Osteocyte (in vitro differentiated cells): Measurements from ENCODE around the gene PUM1. TPM values are rescaled to one million over a fixed set of nuclear protein-coding genes. Genes with fewer than 3 reads are reported as not detected.

Experiments used
- DNase-seq: peaks from one replicate; pipeline ENCODE4 v3.0.0; 2021; ENCODE audit warnings: mixed read lengths; ENCODE audit not compliant: unreplicated experiment; ENCODE audit errors: extremely low spot score
- H3K27ac Mint-ChIP-seq: one replicate; pipeline ENCODE4 v1.8.0; 2021; ENCODE audit warnings: mild to moderate bottlenecking, mixed read lengths; ENCODE audit not compliant: unreplicated experiment
- H3K27me3 Mint-ChIP-seq: one replicate; pipeline ENCODE4 v1.8.0; 2021; ENCODE audit warnings: mixed read lengths; ENCODE audit not compliant: unreplicated experiment
- H3K36me3 Mint-ChIP-seq: one replicate; pipeline ENCODE4 v1.8.0; 2021; ENCODE audit warnings: mixed read lengths; ENCODE audit not compliant: unreplicated experiment
- H3K4me1 Mint-ChIP-seq: one replicate; pipeline ENCODE4 v1.8.0; 2021; ENCODE audit warnings: mixed read lengths; ENCODE audit not compliant: unreplicated experiment
- H3K4me3 Mint-ChIP-seq: one replicate; pipeline ENCODE4 v1.8.0; 2021; ENCODE audit warnings: mild to moderate bottlenecking, moderate library complexity, mixed read lengths; ENCODE audit not compliant: unreplicated experiment
- H3K9me3 Mint-ChIP-seq: one replicate; pipeline ENCODE4 v1.8.0; 2021; ENCODE audit warnings: mixed read lengths; ENCODE audit not compliant: unreplicated experiment
- CTCF ChIP-seq: fragments of 200-600 bp; sonication (generic); IDR thresholded peaks from 2 replicates; pipeline ENCODE4 v1.5.0; 2021; ENCODE audit warnings: antibody characterized with exemption, mild to moderate bottlenecking, moderate library complexity
- total RNA-seq: library from RNA; stranded (reverse); gene quantifications from 2 replicates; pipeline ENCODE4 v1.2.1, GENCODE V29; 2021

The PUM1 gene
- total RNA-seq, 1 donor from 2014 or later, result 145 TPM

- no peak for DNase-seq
- Mint-ChIP-seq H3K36me3 (peaks cover 18% of the 10 kb centered on the region), H3K27me3 (no peaks in the 10 kb centered on the region), H3K4me1 (peaks cover 52% of the 10 kb centered on the region), H3K27ac (no peak overlapping the region), H3K9me3 (no peaks in the 10 kb centered on the region), H3K4me3 (no peak overlapping the region)
- TF ChIP-seq CTCF, result no peak
Observed at GRCh38 chr1:31027693-31028526, 37.6 kb downstream of the PUM1 start.

GRCh38 chr1:31022259-31022658, 43.3 kb downstream of the PUM1 start:
- Mint-ChIP-seq H3K4me3 (no peak overlapping the region), H3K4me1 (peaks cover 48% of the 10 kb centered on the region), H3K36me3 (peaks cover 11% of the 10 kb centered on the region), H3K9me3 (no peaks in the 10 kb centered on the region), H3K27me3 (no peaks in the 10 kb centered on the region), H3K27ac (no peak overlapping the region)
- TF ChIP-seq CTCF, result no peak
- no peak for DNase-seq

- H3K27ac Mint-ChIP-seq, result no peak overlapping the region
- DNase-seq, result no peak
- no peak overlapping the region for H3K4me3 Mint-ChIP-seq
- no peaks in the 10 kb centered on the region for H3K9me3 Mint-ChIP-seq
- H3K4me1 Mint-ChIP-seq, result peaks cover 48% of the 10 kb centered on the region
- no peaks in the 10 kb centered on the region for H3K27me3 Mint-ChIP-seq
- H3K36me3 Mint-ChIP-seq, result peaks cover 9% of the 10 kb centered on the region
- no peak for TF ChIP-seq CTCF
Observed at GRCh38 chr1:31020007-31020790, 45.3 kb downstream of the PUM1 start.

DNA sequence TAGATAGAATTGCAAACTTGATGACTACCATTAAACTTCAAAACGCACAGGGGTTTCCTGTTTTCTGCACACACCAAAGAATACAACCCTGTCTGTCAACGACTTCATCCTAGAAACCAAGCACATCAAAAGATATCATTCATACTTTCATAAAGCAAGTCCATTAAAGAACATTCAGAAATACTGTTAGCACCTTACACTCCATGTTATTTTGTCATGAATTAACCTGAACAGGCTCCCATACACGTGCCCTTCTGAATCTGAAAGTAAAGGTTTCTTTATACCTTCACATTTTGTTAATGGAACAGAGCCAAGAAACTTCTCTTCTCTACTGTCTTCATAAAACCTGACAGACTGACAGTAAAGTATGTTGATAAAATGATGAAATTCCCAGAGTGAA, 46.1 kb downstream of the PUM1 start:
- peaks cover 40% of the 10 kb centered on the region for H3K4me1 Mint-ChIP-seq
- H3K36me3 Mint-ChIP-seq, result peaks cover 9% of the 10 kb centered on the region
- DNase-seq, result no peak
- H3K9me3 Mint-ChIP-seq, result no peaks in the 10 kb centered on the region
- no peaks in the 10 kb centered on the region for H3K27me3 Mint-ChIP-seq
- no peak for TF ChIP-seq CTCF
- H3K4me3 Mint-ChIP-seq, result no peak overlapping the region
- no peak overlapping the region for H3K27ac Mint-ChIP-seq

DNA sequence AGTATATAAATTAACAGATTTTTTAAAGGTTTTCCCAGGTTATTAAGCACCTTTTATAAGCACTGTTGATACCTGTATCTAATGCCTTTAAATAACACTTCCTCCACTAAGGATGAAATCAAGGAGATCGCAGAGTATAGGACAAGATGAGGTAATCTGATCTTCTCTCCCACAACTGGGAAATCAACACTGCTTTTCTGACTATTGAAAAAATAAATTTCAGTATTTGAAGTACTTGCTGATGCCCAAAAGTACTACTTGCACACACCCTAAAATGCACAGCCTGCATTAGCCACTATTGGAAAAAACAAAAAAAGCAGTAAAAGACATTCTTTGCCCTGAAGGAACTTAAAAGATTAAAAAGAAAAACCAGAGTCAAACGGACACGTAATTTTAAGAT, 48.6 kb downstream of the PUM1 start:
- Mint-ChIP-seq H3K4me1 (peaks cover 45% of the 10 kb centered on the region), H3K9me3 (no peaks in the 10 kb centered on the region), H3K27me3 (no peaks in the 10 kb centered on the region), H3K4me3 (no peak overlapping the region), H3K36me3 (peaks cover 9% of the 10 kb centered on the region), H3K27ac (peak overlapping the region; percentile 12)
- no peak for TF ChIP-seq CTCF
- no peak for DNase-seq
